HUES64 (cell line): ENCODE results near the gene CYFIP1.

Experiments
- H3K27ac ChIP-seq: 2 replicates; pipeline ENCODE4 v1.7.0; 2013; ENCODE audit warnings: low read depth, low read length, inconsistent platforms
- H3K27me3 ChIP-seq: 2 replicates; pipeline ENCODE4 v1.6.1; 2013; ENCODE audit warnings: mild to moderate bottlenecking, low read length; ENCODE audit not compliant: insufficient read depth
- H3K36me3 ChIP-seq: 2 replicates; pipeline ENCODE4 v1.6.1; 2013; ENCODE audit warnings: mild to moderate bottlenecking, low read length; ENCODE audit not compliant: insufficient read depth
- H3K4me1 ChIP-seq: 2 replicates; pipeline ENCODE4 v1.6.1; 2013; ENCODE audit warnings: mild to moderate bottlenecking, low read length, moderate library complexity; ENCODE audit not compliant: insufficient read depth
- H3K4me3 ChIP-seq: 2 replicates; pipeline ENCODE4 v1.5.1; 2013; ENCODE audit warnings: mild to moderate bottlenecking, low read length, moderate library complexity
- H3K9ac ChIP-seq: 2 replicates; pipeline ENCODE4 v1.6.1; 2013; ENCODE audit warnings: mild to moderate bottlenecking, low read depth, low read length
- H3K9me3 ChIP-seq: 2 replicates; pipeline ENCODE4 v1.6.1; 2013; ENCODE audit warnings: low read depth, low read length; ENCODE audit not compliant: insufficient read depth
- WGBS: fragments of 150-250, 120-280 bp; methylation state at CpG from one replicate; pipeline ENCODE4 v1.1.7; 2013; ENCODE audit warnings: missing lambda C conversion rate; 5-methylcytosine and 5-hydroxymethylcytosine counted together

The CYFIP1 gene

DNA sequence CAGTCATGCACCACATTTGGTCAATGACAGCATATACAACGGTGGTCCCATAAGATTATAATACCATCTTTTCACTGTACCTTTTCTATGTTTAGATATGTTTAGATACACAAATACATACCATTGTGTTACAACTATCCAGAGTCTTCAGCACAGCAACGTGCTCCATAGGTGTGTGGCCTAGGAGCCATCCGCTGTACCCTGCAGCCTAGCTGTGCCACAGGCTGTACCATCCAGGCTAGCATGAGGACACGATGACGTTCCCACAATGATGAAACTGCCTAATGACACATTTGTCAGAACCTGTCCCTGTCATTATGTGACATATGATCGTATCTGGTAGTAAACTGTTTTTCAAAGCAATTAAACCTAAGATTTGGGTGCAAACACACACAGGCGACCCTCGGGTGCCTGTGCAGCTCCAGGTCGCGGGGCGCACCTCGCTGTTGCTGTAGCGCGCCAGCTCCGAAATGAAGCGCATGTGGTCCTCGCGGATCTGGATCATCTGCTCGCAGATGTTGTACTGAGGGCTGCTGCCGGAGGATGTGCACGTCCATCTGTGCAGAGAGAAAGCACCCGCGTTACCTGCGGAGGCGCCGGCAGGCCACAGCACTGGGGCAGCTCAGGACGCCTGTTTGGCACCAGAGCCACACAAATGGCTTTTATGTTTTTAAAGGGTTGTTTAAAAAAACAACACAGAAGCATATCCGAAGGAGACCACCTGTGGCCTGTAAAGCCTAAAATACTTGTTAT lies 48.2 kb downstream of the CYFIP1 start:
- H3K27ac ChIP-seq = no peak overlapping the region
- no peak overlapping the region for H3K9ac ChIP-seq
- no peak overlapping the region for H3K4me3 ChIP-seq
- H3K36me3 ChIP-seq = peaks cover 58% of the 10 kb centered on the region
- H3K27me3 ChIP-seq = no peaks in the 10 kb centered on the region
- no peaks in the 10 kb centered on the region for H3K4me1 ChIP-seq
- H3K9me3 ChIP-seq = no peaks in the 10 kb centered on the region
- 93% methylated on average over 27 of the region's 28 CpGs for WGBS

DNA sequence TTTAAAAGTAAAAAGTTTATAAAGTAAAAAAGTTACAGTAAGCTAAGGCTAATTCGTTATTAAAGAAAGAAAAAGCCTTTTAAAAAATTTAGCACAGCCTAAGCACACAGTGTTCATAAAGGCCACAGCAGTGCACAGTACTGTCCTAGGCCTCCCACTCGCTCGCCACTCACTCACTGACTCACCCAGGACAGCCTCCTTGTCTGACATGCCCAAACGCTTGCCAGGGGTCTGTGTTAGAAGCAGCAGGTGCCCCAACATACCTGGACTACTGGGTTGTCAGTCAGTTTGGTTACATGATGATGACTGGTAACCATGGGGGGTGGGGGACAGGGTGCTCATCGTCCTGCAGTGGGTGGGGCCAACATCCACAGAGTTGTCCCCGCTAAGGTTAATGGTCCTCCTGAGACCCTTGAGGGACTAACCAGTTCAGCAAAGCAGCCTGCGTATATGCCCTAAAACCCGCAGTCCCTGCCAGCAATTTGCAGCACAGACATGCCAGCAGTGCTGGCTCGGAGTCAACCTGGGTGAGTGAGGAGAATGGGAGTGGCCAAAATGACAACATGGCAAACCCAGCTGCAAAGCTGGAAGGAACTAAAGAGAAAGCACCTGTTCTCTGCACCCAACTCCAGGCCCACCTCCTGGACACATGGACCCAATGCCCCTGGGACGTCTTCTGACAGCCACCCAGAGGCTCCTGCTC lies 49.2 kb downstream of the CYFIP1 start:
- H3K27me3 ChIP-seq = no peaks in the 10 kb centered on the region
- no peak overlapping the region for H3K4me3 ChIP-seq
- no peaks in the 10 kb centered on the region for H3K9me3 ChIP-seq
- WGBS = 94% methylated on average over 10 of the region's 10 CpGs
- peaks cover 47% of the 10 kb centered on the region for H3K36me3 ChIP-seq
- H3K9ac ChIP-seq = no peak overlapping the region
- no peak overlapping the region for H3K27ac ChIP-seq
- H3K4me1 ChIP-seq = no peaks in the 10 kb centered on the region

DNA sequence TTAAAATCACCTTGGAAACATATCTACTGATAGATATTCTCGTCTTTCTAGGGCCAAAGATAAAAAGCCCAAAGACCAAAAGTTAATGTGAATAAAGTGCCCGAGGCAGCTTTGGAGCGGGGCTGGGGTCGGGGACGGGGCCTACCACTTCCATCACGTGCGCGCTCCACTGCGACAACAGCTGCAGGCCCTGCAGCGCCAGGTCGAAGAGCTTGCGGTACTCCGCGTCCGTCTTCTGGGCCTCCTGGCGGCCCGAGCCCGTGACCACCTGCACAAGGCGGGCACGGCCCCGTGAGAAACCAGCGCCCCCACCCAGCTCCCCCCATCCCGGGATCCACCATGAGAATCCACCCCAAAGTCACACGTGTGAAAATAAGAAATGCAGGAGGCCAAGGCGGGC lies 52.4 kb downstream of the CYFIP1 start:
- H3K9me3 ChIP-seq = no peaks in the 10 kb centered on the region
- H3K27ac ChIP-seq = no peak overlapping the region
- H3K4me1 ChIP-seq = no peaks in the 10 kb centered on the region
- no peak overlapping the region for H3K9ac ChIP-seq
- WGBS = 97% methylated on average over 25 of the region's 25 CpGs
- peaks cover 35% of the 10 kb centered on the region for H3K36me3 ChIP-seq
- H3K27me3 ChIP-seq = no peaks in the 10 kb centered on the region
- H3K4me3 ChIP-seq = no peak overlapping the region

DNA sequence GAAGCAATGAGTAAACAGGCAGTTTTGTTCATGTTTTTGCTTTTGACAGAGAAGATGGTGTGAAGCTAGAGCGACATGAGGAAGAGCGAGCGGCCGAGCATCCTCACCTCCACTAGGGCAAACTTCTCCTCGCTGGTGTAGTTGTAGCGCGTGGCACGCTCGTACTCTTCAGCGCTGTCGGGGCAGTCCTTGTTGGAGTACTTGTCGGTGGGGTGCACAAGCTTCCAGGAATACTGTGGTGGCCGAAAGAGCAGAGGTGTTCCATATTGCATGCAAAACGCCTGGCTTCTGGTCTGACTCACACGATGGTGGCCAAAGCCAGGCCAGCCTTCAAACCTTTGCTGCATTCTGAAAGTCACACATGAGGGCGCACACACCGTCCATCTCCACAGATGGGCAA lies 54.3 kb downstream of the CYFIP1 start:
- H3K27me3 ChIP-seq = no peaks in the 10 kb centered on the region
- H3K27ac ChIP-seq = no peak overlapping the region
- no peak overlapping the region for H3K9ac ChIP-seq
- no peak overlapping the region for H3K4me3 ChIP-seq
- H3K9me3 ChIP-seq = no peaks in the 10 kb centered on the region
- 96% methylated on average over 17 of the region's 17 CpGs for WGBS
- H3K36me3 ChIP-seq = peaks cover 20% of the 10 kb centered on the region
- no peaks in the 10 kb centered on the region for H3K4me1 ChIP-seq

DNA sequence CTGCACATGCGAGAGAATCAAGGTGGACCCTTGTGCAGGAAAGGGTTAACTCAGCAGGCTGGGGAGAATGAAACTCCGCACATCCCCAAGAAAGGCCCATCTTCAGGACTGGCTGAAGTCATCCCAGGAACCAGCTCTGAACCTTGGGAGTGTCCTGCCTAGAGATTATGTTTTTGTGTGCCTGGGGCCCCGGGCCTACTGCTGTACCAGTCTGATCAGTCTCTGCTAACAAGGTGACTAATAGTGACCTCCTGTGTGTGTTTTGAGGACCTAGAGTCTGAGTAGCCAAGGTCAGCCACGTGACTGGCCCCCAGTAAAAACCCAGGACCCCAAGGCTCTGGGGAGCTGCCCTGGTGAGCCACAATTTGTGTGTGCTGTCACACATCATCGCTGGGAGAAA lies 58.2 kb downstream of the CYFIP1 start:
- H3K9me3 ChIP-seq = no peaks in the 10 kb centered on the region
- no peak overlapping the region for H3K27ac ChIP-seq
- H3K4me1 ChIP-seq = no peaks in the 10 kb centered on the region
- 93% methylated on average over 5 of the region's 5 CpGs for WGBS
- H3K4me3 ChIP-seq = no peak overlapping the region
- peaks cover 25% of the 10 kb centered on the region for H3K36me3 ChIP-seq
- no peak overlapping the region for H3K9ac ChIP-seq
- no peaks in the 10 kb centered on the region for H3K27me3 ChIP-seq

DNA sequence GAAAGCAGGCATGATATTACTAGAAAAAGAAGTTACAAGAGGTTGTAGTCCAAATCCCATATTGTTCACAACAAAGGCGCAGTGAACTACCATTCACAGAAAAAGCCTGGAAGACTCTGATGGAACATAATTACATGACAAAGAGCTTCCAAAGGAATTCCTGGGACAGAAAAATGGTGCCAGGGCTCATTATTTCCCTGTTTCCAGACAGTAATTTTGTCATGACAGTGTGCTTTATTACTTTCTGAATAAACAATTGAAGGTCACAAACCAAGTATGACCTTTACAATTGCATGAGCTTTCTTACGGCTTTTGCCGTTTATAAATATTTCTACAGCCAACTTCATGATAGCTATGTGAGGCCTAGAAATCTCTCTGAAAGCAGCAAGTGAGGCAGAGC lies 61.0 kb downstream of the CYFIP1 start:
- Histone ChIP-seq H3K9ac (no peak overlapping the region), H3K9me3 (no peaks in the 10 kb centered on the region), H3K27ac (no peak overlapping the region), H3K4me1 (no peaks in the 10 kb centered on the region), H3K36me3 (peaks cover 41% of the 10 kb centered on the region), H3K4me3 (no peak overlapping the region), H3K27me3 (no peaks in the 10 kb centered on the region)
- 97% methylated on average over 3 of the region's 3 CpGs for whole genome bisulfite sequencing

DNA sequence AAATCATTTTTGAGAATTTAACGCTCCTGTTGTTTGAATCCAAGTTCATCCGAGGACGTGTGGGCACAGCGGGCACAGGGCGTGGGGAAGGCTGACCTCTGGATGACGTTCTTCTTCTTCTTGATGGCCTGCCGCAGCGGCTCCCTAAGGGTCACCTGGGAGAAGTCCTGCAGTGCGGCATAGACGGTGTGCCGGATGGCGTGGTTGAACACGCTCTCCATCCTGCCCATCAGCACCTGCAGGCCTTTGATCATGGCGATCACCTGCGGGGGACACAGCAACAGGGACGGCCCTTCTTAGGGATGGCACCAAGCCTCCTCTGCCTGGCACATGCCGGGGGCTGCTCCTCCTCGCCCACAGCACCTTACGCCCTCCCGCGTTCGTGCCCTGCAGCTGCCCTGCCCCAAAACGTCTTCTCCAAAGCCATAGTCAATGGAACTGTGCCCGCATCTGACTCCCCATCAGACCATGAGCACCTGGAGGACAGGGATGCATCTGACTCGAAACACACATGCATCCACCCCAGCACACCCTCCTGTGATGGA lies 61.5 kb downstream of the CYFIP1 start:
- WGBS = 97% methylated on average over 24 of the region's 25 CpGs

DNA sequence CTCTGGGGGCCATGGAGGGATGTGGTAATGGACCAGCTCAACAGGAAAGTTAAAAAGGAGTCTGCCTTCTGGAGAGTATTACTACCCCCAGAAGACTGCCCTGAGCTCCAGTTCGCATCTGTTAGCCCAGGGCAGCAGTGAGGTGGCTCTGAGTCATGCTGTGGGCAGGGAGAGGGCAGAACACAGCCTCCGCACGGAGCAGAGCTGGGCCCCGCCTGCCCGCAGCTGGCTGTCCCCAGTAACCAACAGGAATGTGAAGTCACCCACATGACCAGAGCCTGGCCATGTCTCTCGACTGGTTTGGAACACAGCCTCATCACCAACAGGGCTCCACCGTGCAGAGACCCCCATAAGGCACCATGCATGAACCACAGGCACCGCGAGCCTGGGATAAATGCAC lies 62.1 kb downstream of the CYFIP1 start:
- Histone ChIP-seq H3K36me3 (peaks cover 48% of the 10 kb centered on the region), H3K4me1 (no peaks in the 10 kb centered on the region), H3K4me3 (no peak overlapping the region), H3K27me3 (no peaks in the 10 kb centered on the region), H3K9me3 (no peaks in the 10 kb centered on the region), H3K27ac (no peak overlapping the region), H3K9ac (no peak overlapping the region)
- 95% methylated on average over 9 of the region's 9 CpGs for WGBS

More for the DNA sequence above, 61.5 kb downstream of the CYFIP1 start:
- H3K27me3 ChIP-seq = no peaks in the 10 kb centered on the region
- H3K4me1 ChIP-seq = no peaks in the 10 kb centered on the region
- no peak overlapping the region for H3K4me3 ChIP-seq
- peaks cover 46% of the 10 kb centered on the region for H3K36me3 ChIP-seq
- no peak overlapping the region for H3K27ac ChIP-seq
- no peaks in the 10 kb centered on the region for H3K9me3 ChIP-seq
- no peak overlapping the region for H3K9ac ChIP-seq

DNA sequence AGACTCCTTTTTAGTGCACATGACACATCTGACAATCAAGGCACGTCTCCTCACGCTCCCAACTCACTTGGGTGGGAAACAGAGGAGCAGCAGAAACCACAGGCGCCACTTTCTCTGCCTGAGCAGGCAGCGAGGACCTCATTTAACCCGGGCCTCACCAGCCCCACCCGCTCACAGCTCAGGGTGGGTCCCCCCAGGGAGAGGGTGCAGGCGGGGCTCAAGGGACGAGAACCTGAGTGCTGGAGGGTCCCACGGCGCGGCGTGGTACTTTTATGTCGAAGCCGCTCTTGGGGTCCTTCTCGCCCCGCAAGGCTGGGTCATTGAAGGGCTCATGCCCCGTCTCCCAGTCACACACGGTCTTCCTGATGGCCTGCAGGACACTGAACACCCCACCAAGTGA lies 62.6 kb downstream of the CYFIP1 start:
- no peaks in the 10 kb centered on the region for H3K9me3 ChIP-seq
- H3K4me1 ChIP-seq = no peaks in the 10 kb centered on the region
- WGBS = 96% methylated on average over 18 of the region's 18 CpGs
- no peaks in the 10 kb centered on the region for H3K27me3 ChIP-seq
- H3K36me3 ChIP-seq = peaks cover 53% of the 10 kb centered on the region
- no peak overlapping the region for H3K4me3 ChIP-seq
- no peak overlapping the region for H3K9ac ChIP-seq
- no peak overlapping the region for H3K27ac ChIP-seq

DNA sequence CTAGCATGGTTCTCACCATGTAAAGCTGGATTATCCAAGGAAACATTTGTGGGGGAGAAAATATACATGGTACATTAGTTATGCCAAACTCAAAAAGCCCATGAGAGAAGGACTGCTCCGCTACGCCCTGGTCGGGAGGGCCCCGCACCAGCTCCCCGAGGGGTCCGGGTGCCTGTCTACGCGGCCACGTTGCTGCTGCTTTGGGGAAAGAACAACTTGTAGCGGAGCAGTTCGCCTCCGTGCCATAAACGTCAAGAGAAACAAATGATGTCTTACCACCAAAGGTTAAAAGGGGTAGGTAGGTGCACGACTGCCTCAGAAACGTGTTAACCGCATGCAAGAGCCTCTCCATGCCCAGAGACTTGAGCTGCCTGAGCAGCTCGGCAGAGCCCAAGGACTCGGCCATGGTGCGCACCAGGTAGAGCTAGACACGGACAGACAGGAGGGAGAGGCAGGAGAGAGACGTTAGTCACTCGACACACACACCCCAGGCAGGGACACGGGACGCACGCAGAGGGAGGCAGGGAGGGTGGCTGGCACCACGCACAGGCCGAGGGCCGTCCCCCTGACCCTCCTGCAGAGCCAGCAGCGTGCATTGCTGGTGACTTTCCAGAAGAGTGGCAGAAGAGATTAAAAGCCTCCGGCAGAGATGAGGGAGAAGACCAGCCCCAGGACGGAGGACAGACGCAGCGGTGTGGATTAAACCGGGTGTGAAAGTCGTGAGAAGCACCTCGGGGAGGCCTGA lies 63.4 kb downstream of the CYFIP1 start:
- H3K27me3 ChIP-seq = no peaks in the 10 kb centered on the region
- no peak overlapping the region for H3K27ac ChIP-seq
- H3K36me3 ChIP-seq = peaks cover 59% of the 10 kb centered on the region

More for the DNA sequence above, 63.4 kb downstream of the CYFIP1 start:
- Histone ChIP-seq H3K4me3 (no peak overlapping the region), H3K9me3 (no peaks in the 10 kb centered on the region), H3K9ac (no peak overlapping the region), H3K4me1 (no peaks in the 10 kb centered on the region)
- 96% methylated on average over 36 of the region's 36 CpGs for WGBS
